Heart right ventricle (tissue), 16 donors: ENCODE measurements around the gene TOP3B. TPM values are rescaled to one million over a fixed set of nuclear protein-coding genes. Genes with fewer than 3 reads are reported as not detected.
A peak's percentile ranks its signal among the peaks of the same experiment; 100 is the strongest.

ENCODE experiments used
- ATAC-seq, 8 donors: fragments of 200-7000 bp; cut with Tn5 transposase; one replicate each; pipeline ENCODE4 v1.9.1; 2020; ENCODE audit warnings: mild to moderate bottlenecking in 8 of 8, moderate library complexity in 8 of 8, moderate number of reproducible peaks in 1 of 8
- DNase-seq, 2 donors: peaks; one replicate each; pipeline ENCODE4 v3.0.0-alpha.2; 2020
- H3K27ac ChIP-seq, 10 donors: fragments of 200-600 bp; sonication (generic) in 2 of 10; one replicate each; pipeline versions ENCODE4 v1.5.0 to v1.8.0; 2020 to 2022; ENCODE audit warnings: mild to moderate bottlenecking in 3 of 10
- H3K27me3 ChIP-seq, 7 donors: fragments of 200-600 bp; one replicate each; pipeline ENCODE4 v1.8.0; 2021 to 2022; ENCODE audit warnings: mild to moderate bottlenecking in 2 of 7
- H3K36me3 ChIP-seq, 9 donors: fragments of 200-600 bp; sonication (generic) in 1 of 9; one replicate each; pipeline versions ENCODE4 v1.5.0 to v1.8.0; 2020 to 2022; ENCODE audit warnings: mild to moderate bottlenecking in 2 of 9
- H3K4me1 ChIP-seq, 9 donors: fragments of 200-600 bp; sonication (generic) in 1 of 9; one replicate each; pipeline versions ENCODE4 v1.5.0 to v1.8.0; 2020 to 2022; ENCODE audit warnings: mild to moderate bottlenecking in 4 of 9
- H3K4me3 ChIP-seq, 10 donors: fragments of 200-600 bp; sonication (generic) in 2 of 10; one replicate each; pipeline versions ENCODE4 v1.5.0 to v1.8.0; 2020 to 2022; ENCODE audit warnings: mild to moderate bottlenecking in 7 of 10, moderate library complexity in 2 of 10
- H3K9me3 ChIP-seq, 11 donors: fragments of 200-600 bp in 10 of 11; sonication (generic) in 2 of 11; one replicate each; pipeline versions ENCODE4 v1.5.0 to v1.8.0; 2013 to 2022; ENCODE audit warnings: mild to moderate bottlenecking in 2 of 11, control low read depth in 1 of 11, moderate library complexity in 1 of 11
- CTCF ChIP-seq, 9 donors: fragments of 200-600 bp; sonication (generic) in 2 of 9; IDR thresholded peaks; one replicate each; pipeline versions ENCODE4 v1.5.0 to v1.8.0; 2021 to 2022; ENCODE audit warnings: antibody characterized with exemption in 9 of 9, mild to moderate bottlenecking in 5 of 9, moderate library complexity in 1 of 9
- WGBS, 2 donors: extraction: QIAGEN DNeasy Blood & Tissue Kit; methylation state at CpG; one replicate each; pipeline ENCODE4 v1.1.7; 2013; ENCODE audit warnings: inconsistent platforms in 1 of 2; 5-methylcytosine and 5-hydroxymethylcytosine counted together
- intact Hi-C, 10 donors: fragments of 100-400 bp; cut with DNase I; formaldehyde crosslinking; loops; one replicate each; pipeline versions ENCODE4 v1.11.1 to v1.14.2; 2022
- polyA plus RNA-seq, 2 donors: library from polyadenylated mRNA; stranded (reverse); fragments of 200-250 nt; gene quantifications; one replicate each; pipeline ENCODE4 v1.2.3, GENCODE V29; 2013
- total RNA-seq, 10 donors: library from RNA; stranded (reverse); fragmentation: NEBNext Ultra II Directional in 3 of 10; extraction: Animal tissue kit (Norgen Biotek cat#: 25700) in 3 of 10; gene quantifications; one replicate each; pipeline versions ENCODE4 v1.2.1 to v1.2.4, GENCODE V29; 2021 to 2023
- donor health status: Arrhythmogenic right ventricular cardiomyopathy.
- donor health status: ischemic (EF 13 %, LVEDD 7.1; RV severe dilation, severe dysfunction).
- donor health status: healthy with polysubstance abuse.
- donor health status: DM: no; HTN: yes; CAD: no.
- donor health status: DM: no; HTN: no; CAD: no.
- donor health status: ischemic (EF 25% LVEDD 6.9; RV normal size, moderate dysfunction).
- donor health status: ischemic (EF 25% LVEDD 5.7; RV mildly dilated, moderate dysfunction).
- donor health status: healthy.
- donor health status: DM: yes; HTN: yes; CAD: no.
- donor health status: Ischemic cardiomyopathy.
- donor health status: ischemic (EF 35%, LVEDD 5.7; RV mildly dilated, moderate dysfunction).
- donor health status: nonischemic (EF 11% LVEDD 7.7; RV severe dilation, severe dysfunction).
- donor health status: DM: yes; HTN: yes; CAD: no.
- donor health status: PGD.
- donor health status: ischemic (EF 29% LVEDD 5.4; RV normal size, mild dysfunction).
- donor health status: nonischemic (EF 23%, LVEDD 6.1; RV moderate dilation, normal function).

Gene TOP3B
- total and polyA plus RNA-seq, 12 donors, result 7.8 to 20.0 (median 10.8) TPM

DNA sequence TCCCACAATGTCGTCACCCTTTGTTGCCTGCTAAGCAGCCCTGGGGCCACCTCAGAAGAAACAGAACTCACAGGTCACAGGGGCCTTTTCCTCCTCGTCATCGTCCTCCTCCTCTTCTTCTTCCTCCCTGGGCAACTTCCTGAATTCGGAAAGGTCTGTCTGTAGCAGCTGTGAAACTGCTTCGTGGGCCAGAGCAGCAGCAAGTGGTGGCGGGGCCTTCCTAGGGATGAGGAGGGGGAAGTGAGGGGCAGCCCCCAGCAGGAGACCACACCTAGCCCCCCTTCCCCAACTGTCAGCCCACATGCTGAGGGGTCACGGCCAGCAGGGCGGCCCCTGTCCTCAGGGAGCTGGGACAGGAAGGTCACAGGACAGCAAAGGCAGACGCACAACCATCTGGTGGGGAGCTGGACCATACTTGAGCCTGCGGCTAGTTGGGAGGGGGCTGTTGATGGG, 43.1 kb downstream of the TOP3B start:
- intact Hi-C loops, result loop anchor here (2.0 to 10.0 kb wide), 7 partner anchors 13 to 227 kb away; partner anchors contain the start of genes MAPK1 (in 4 of the 10) and PPM1F (in 4 of the 10)
- WGBS, 2 donors, result 48 to 58% methylated on average over 10 of the region's 10 CpGs
- peaks cover 0 to 57% (median 8%) of the 10 kb centered on the region in 9 donors for H3K36me3 ChIP-seq
- peak overlapping the region in 3 of 10 donors; percentile 2 to 67 (median 36) for H3K4me3 ChIP-seq
- TF ChIP-seq CTCF (IDR thresholded peaks at IDR 0.05), result no peak
- DNase-seq (peak in 1 of 2 donors; percentile 48), ATAC-seq (peak in 2 of 8 donors; percentile 3 to 21)
- peaks cover 37 to 97% (median 90%) of the 10 kb centered on the region in 9 donors for H3K4me1 ChIP-seq
- peak overlapping the region; percentile 90 to 98 (median 96) for H3K27ac ChIP-seq
- no peaks in the 10 kb centered on the region for H3K9me3 ChIP-seq
- H3K27me3 ChIP-seq, result no peaks in the 10 kb centered on the region

- Histone ChIP-seq H3K4me1 (peaks cover 37 to 91% (median 84%) of the 10 kb centered on the region in 9 donors), H3K36me3 (peaks cover 0 to 57% (median 5%) of the 10 kb centered on the region in 9 donors), H3K27ac (peak overlapping the region; percentile 90 to 98 (median 96)), H3K4me3 (peak overlapping the region in 7 of 10 donors; percentile 36 to 67 (median 62)), H3K27me3 (no peaks in the 10 kb centered on the region), H3K9me3 (no peaks in the 10 kb centered on the region)
- TF ChIP-seq CTCF (IDR thresholded peaks at IDR 0.05), result no peak
- ATAC-seq (no peak), DNase-seq (no peak)
- intact Hi-C loops, result loop anchor here (1.0 to 10.0 kb wide), 9 partner anchors 14 to 227 kb away; partner anchors contain the start of genes MAPK1 (in 4 of the 10) and PPM1F (in 4 of the 10)
- 68 to 71% methylated on average over 11 of the region's 11 CpGs for WGBS, 2 donors
Observed at GRCh38 chr22:21938906-21939305, 43.7 kb downstream of the TOP3B start.

DNA sequence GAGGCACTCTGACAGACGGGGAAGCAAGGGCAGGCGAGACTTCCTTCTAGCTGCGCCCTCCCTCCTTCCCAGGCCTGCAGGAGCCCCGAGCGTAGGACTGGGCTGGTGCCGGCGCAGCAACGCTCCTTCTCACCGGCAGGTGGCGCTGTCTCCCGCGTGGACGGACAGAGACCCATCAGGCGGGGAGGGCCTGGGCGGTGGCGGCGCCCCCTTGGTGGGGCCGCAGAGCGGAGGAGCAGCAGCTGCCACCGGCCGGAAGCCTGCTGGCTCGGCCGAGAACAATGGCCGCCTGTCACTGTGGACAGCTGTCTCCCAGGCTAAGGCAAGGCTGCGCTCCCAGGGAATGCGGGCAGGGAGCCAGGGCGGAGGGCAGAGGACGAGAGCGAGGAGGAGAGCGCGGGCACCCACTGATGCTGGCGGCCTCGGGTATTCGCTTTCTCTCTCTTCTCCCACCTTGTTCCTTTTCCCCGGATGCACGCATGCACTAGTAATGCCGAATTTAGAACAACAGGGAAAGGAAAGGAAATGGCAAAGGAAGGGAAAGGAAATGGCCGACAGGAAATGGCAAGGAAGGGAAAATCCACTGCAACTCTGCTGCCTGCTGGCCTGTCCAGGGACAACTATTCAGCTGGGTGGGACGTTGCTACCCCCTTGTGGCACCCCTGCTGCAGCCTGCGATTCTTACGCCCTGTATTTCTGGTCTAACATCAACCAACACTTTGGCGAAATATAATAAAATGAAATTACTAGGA, 44.3 kb downstream of the TOP3B start:
- H3K27ac ChIP-seq, result peak overlapping the region; percentile 90 to 98 (median 96)
- H3K4me3 ChIP-seq, result peak overlapping the region; percentile 22 to 67 (median 59)
- peaks cover 35 to 85% (median 78%) of the 10 kb centered on the region in 9 donors for H3K4me1 ChIP-seq
- no peaks in the 10 kb centered on the region for H3K9me3 ChIP-seq
- ATAC-seq (peak; percentile 85 to 96 (median 90)), DNase-seq (peak; percentile 93 to 97)
- H3K27me3 ChIP-seq, result no peaks in the 10 kb centered on the region
- peaks cover 0 to 57% (median 10%) of the 10 kb centered on the region in 9 donors for H3K36me3 ChIP-seq
- peak; percentile 90 to 99 (median 97) for TF ChIP-seq CTCF (IDR thresholded peaks at IDR 0.05)
- intact Hi-C loops, result loop anchor here (1.0 to 10.0 kb wide), 9 partner anchors 15 to 226 kb away; partner anchors contain the start of genes MAPK1 (in 4 of the 10) and PPM1F (in 4 of the 10)
- WGBS, 2 donors, result 1 to 2% methylated on average over 42 of the region's 42 CpGs

DNA sequence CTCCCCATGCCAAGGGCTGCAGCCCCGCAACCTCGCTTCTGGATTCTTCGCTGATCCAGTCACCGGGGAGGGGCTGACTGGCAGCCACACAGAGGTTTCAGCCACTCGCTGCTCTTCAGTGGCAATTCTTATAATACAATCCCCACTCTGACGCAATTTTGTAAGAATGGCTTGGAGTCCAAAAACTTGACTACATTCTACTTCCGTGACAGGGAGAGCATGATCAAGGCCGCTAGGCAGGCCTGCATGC, 44.8 kb downstream of the TOP3B start:
- H3K27me3 ChIP-seq, result no peaks in the 10 kb centered on the region
- intact Hi-C loops, result loop anchor here (1.0 to 10.0 kb wide), 9 partner anchors 15 to 225 kb away; partner anchors contain the start of genes PPM1F (in 5 of the 10) and MAPK1 (in 4 of the 10)
- no peak for TF ChIP-seq CTCF (IDR thresholded peaks at IDR 0.05)
- peaks cover 0 to 60% (median 14%) of the 10 kb centered on the region in 9 donors for H3K36me3 ChIP-seq
- no peaks in the 10 kb centered on the region for H3K9me3 ChIP-seq
- 6% methylated on average over 8 of the region's 8 CpGs for WGBS, 2 donors
- DNase-seq (peak in 1 of 2 donors; percentile 68), ATAC-seq (peak in 6 of 8 donors; percentile 9 to 64 (median 27))
- H3K27ac ChIP-seq, result peak overlapping the region; percentile 90 to 98 (median 96)
- H3K4me3 ChIP-seq, result peak overlapping the region in 9 of 10 donors; percentile 36 to 67 (median 61)
- H3K4me1 ChIP-seq, result peaks cover 30 to 80% (median 73%) of the 10 kb centered on the region in 9 donors
